K562 (cell line): ENCODE results near the gene LSM4.
A peak's percentile ranks its signal among the peaks of the same experiment; 100 is the strongest.

ENCODE experiments used
- HOMEZ ChIP-seq: fragments of 250-450 bp; sonication (Bioruptor Pico); IDR thresholded peaks from 2 replicates; pipeline ENCODE4 v1.4.0; 2020; ENCODE audit warnings: mild to moderate bottlenecking, moderate library complexity
- LCOR ChIP-seq: sonication (generic); formaldehyde crosslinking; IDR thresholded peaks from 2 replicates; pipeline ENCODE4 v1.8.0; 2022; ENCODE audit warnings: mild to moderate bottlenecking, missing genetic modification reagents
- NBN ChIP-seq: fragments of 450-650 bp; IDR thresholded peaks from 2 replicates; pipeline ENCODE4 v1.6.1; 2016; ENCODE audit warnings: low read depth, mild to moderate bottlenecking
- NONO ChIP-seq, 2 experiments: fragments of 200-400 bp in 1 of 2; fragments of 450-650 bp in 1 of 2; formaldehyde crosslinking in 1 of 2; IDR thresholded peaks; 2 replicates each; pipeline ENCODE4 v1.6.1; 2017; ENCODE audit warnings: low read depth in 2 of 2, mild to moderate bottlenecking in 2 of 2, moderate library complexity in 2 of 2, low read length in 1 of 2
- PHF8 ChIP-seq: fragments of 200-600 bp; sonication (generic); IDR thresholded peaks from 2 replicates; pipeline ENCODE4 v1.6.1; 2012; ENCODE audit warnings: mixed run types, mild to moderate bottlenecking, inconsistent platforms, low read length, moderate library complexity, borderline replicate concordance
- SOX6 ChIP-seq: fragments of 450-650 bp; IDR thresholded peaks from 2 replicates; pipeline ENCODE4 v1.6.1; 2014; ENCODE audit warnings: mild to moderate bottlenecking
- SREBF1 ChIP-seq: fragments of 150-350 bp; IDR thresholded peaks from 2 replicates; pipeline ENCODE4 v1.6.1; 2014; ENCODE audit warnings: antibody characterized with exemption, low read depth, low read length, borderline replicate concordance
- TF ChIP-seq, protein P1 (sequence below), 3 experiments: IDR thresholded peaks in 2 of 3; conservative IDR thresholded peaks in 1 of 3; 2 replicates each; pipeline ENCODE4 v1.5.1; 2011 to 2012; ENCODE audit warnings: low read length in 3 of 3, mild to moderate bottlenecking in 3 of 3, control low read depth in 2 of 3, improper control_type of control experiment in 1 of 3, inconsistent platforms in 1 of 3, low read depth in 1 of 3, mixed read lengths in 1 of 3, moderate library complexity in 1 of 3; ENCODE audit not compliant: insufficient read depth in 2 of 3
- TF ChIP-seq, protein P2 (sequence below): conservative IDR thresholded peaks from 2 replicates; pipeline ENCODE4 v1.6.1; 2011; ENCODE audit warnings: low read depth, mild to moderate bottlenecking, low read length; ENCODE audit not compliant: control insufficient read depth

DNA sequence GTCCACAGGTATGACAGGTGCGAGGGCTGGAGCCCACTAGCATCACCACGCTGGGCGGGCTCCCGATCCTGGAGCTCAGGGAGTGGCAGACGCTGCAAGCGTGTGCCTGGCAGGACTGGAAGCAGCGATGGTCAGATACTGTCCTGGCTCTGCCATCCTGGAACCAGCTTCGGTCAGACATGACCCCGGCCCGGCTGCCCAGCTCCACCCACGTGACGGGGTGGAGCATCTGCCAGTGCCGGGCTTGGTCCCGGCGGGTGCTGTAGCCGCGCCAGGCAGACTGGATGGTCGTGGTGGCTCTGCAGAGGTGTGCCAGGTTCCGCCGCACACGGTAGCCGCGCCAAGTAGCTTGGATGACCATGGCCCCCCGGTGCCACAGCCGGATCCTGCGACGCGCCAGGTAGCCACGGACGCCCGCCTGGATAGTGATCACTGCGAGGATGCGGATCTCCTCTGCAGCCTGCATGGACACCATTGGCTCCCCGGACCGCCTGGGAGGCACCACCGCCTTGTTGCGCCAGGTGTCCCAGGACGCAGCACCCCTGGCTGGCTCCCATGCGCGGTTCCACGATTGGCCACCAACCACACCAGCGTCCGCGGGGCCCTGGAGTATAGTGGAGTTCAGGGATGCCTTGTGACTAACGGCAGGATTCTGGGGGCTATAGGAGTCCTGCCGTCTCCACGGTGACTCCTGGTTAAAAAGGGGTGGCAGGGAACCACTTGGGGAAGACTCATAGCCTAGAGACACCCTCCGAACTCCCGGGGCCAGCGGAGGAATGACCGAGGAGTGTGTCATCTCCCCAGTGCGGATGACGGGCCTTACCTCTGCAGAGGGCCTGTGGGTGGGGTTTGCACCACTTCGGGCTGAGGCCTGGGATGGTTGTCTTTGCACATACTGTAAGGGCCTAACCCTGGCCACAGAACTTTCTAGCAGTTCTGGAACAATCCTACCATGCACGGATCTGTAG lies 65.1 kb downstream of the LSM4 start:
- TF ChIP-seq, protein P1, sequence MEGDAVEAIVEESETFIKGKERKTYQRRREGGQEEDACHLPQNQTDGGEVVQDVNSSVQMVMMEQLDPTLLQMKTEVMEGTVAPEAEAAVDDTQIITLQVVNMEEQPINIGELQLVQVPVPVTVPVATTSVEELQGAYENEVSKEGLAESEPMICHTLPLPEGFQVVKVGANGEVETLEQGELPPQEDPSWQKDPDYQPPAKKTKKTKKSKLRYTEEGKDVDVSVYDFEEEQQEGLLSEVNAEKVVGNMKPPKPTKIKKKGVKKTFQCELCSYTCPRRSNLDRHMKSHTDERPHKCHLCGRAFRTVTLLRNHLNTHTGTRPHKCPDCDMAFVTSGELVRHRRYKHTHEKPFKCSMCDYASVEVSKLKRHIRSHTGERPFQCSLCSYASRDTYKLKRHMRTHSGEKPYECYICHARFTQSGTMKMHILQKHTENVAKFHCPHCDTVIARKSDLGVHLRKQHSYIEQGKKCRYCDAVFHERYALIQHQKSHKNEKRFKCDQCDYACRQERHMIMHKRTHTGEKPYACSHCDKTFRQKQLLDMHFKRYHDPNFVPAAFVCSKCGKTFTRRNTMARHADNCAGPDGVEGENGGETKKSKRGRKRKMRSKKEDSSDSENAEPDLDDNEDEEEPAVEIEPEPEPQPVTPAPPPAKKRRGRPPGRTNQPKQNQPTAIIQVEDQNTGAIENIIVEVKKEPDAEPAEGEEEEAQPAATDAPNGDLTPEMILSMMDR (IDR thresholded peaks at IDR 0.05 in 2 of 3, conservative IDR thresholded peaks at IDR 0.05 in 1 of 3; ENCODE audit: insufficient read depth in 2 of 3, low read depth in 1 of 3, low read length in 3 of 3): 0 out of 6 replicates have a peak, but pooled peaks of 1 of the 3 experiments have one; percentile 5
- TF ChIP-seq NBN (no peak), SREBF1 (no peak), HOMEZ (CRISPR knock-in tag) (no peak), PHF8 (no peak), LCOR (CRISPR knock-in tag) (no peak), NONO (IDR thresholded peaks at IDR 0.05; ENCODE audit: low read depth in 2 of 2, low read length in 1 of 2) (no peak), SOX6 (no peak)
- TF ChIP-seq, protein P2, sequence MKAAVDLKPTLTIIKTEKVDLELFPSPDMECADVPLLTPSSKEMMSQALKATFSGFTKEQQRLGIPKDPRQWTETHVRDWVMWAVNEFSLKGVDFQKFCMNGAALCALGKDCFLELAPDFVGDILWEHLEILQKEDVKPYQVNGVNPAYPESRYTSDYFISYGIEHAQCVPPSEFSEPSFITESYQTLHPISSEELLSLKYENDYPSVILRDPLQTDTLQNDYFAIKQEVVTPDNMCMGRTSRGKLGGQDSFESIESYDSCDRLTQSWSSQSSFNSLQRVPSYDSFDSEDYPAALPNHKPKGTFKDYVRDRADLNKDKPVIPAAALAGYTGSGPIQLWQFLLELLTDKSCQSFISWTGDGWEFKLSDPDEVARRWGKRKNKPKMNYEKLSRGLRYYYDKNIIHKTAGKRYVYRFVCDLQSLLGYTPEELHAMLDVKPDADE: no peak
